ENCODE measurements around the gene AFG3L2.
"Not testable (repeated sequence)": the region's sequence is repeated elsewhere in the genome, so short reads cannot be mapped to it uniquely, and the experiment has no call there.

AFG3L2 gene

GRCh38 chr18:12376754-12377555, at the start of gene AFG3L2:
Gene AFG3L2, minus strand, starts transcription at chr18:12377227. Its CDS starts 145 bp downstream, at chr18:12377082.
- DNase-seq, result peak; percentile 100

GRCh38 chr18:12424252-12424651, 47.2 kb upstream of the AFG3L2 start:
- DNase-seq, result no peak

GRCh38 chr18:12423820-12424219, 46.8 kb upstream of the AFG3L2 start:
- DNase-seq, result no peak

- no peak for DNase-seq
Measured at GRCh38 chr18:12423393-12423792, 46.4 kb upstream of the AFG3L2 start.

GRCh38 chr18:12422936-12423335, 45.9 kb upstream of the AFG3L2 start:
- DNase-seq, result no peak

- DNase-seq, result no peak
Measured at GRCh38 chr18:12421732-12422131, 44.7 kb upstream of the AFG3L2 start.

GRCh38 chr18:12420821-12421421, 43.9 kb upstream of the AFG3L2 start:
- no peak for DNase-seq

GRCh38 chr18:12417687-12418086, 40.7 kb upstream of the AFG3L2 start:
- no peak for DNase-seq

GRCh38 chr18:12416098-12416729, 39.2 kb upstream of the AFG3L2 start:
- DNase-seq, result no peak

GRCh38 chr18:12411456-12411855, 34.4 kb upstream of the AFG3L2 start:
- DNase-seq, result no peak

GRCh38 chr18:12410747-12411146, 33.7 kb upstream of the AFG3L2 start:
- not testable (repeated sequence) for DNase-seq

GRCh38 chr18:12410081-12410481, 33.1 kb upstream of the AFG3L2 start:
- no peak for DNase-seq

GRCh38 chr18:12409469-12409868, 32.4 kb upstream of the AFG3L2 start:
- no peak for DNase-seq

- DNase-seq, result no peak
Measured at GRCh38 chr18:12408247-12408869, 31.3 kb upstream of the AFG3L2 start.

- no peak for DNase-seq
Measured at GRCh38 chr18:12406371-12407111, 29.5 kb upstream of the AFG3L2 start.

GRCh38 chr18:12405066-12405465, 28.0 kb upstream of the AFG3L2 start:
- DNase-seq, result no peak

- no peak for DNase-seq
Measured at GRCh38 chr18:12403601-12404506, 26.8 kb upstream of the AFG3L2 start.

- no peak for DNase-seq
Measured at GRCh38 chr18:12401881-12402280, 24.9 kb upstream of the AFG3L2 start.

GRCh38 chr18:12399231-12399630, 22.2 kb upstream of the AFG3L2 start:
- DNase-seq, result no peak

- DNase-seq, result no peak
Measured at GRCh38 chr18:12398625-12399024, 21.6 kb upstream of the AFG3L2 start.

- no peak for DNase-seq
Measured at GRCh38 chr18:12397793-12398192, 20.8 kb upstream of the AFG3L2 start.

- DNase-seq, result no peak
Measured at GRCh38 chr18:12397254-12397653, 20.2 kb upstream of the AFG3L2 start.
